Fibroblast of skin of abdomen (primary cell): ENCODE measurements around the gene KIF19.

Experiments
- DNase-seq: peaks from one replicate; pipeline ENCODE4 v3.0.0-alpha.2; 2013

The KIF19 gene

DNA sequence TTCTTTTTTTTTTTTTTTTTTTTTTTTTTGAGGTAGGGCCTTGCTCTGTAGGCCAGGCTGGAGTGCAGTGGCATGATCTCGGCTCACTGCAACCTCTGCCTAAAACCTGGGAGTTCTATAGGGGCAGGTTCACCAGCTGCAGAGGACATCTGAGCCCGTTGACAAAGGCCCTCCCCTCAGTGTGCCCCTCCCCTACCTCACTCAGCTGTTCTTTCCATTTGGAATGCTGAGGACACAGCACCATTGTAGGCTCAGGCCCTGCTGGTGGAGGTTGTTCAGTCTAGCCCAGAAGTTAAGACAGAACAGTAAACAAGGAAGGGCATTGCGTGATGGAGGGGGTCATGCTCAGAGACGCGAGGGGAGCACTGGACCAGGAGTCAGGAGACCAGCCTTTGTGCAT lies 21.8 kb upstream of the KIF19 start:
- DNase-seq = no peak

DNA sequence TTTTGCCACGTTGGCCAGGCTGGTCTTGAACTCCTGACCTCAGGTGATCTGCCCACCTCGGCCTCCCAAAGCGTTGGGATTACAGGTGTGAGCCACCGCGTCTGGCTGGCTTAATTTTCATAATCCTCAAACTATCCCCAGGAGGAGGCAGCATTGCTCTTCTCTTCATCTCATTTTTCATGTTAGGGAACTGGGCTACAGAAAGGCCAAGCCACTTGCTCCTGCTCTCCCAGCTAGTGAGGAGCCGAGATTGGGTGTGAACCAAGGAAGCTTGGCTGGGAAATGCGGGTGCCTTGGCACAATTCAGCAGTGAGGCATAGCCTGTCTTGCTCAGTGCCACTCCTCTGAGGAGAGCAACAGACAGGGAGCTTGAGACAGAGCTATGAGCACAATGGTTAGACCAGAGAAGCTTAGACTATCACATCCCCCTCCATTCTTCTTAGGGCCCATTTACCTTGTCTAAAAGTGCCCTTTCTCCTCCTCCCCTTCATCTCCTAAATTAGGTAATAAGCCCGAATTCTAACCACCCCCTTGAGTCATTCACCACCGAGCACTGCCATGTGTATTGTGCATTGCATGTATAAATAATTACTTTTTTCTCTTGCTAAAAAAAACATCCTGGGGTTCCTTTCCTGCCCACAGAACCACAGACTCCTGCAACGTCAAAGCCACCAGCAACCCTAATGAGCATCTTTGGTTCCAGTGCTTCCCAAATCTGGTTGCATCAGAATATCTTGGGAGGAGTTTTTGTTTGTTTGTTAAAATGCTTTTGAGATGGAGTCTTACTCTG lies 20.0 kb upstream of the KIF19 start:
- no peak for DNase-seq

DNA sequence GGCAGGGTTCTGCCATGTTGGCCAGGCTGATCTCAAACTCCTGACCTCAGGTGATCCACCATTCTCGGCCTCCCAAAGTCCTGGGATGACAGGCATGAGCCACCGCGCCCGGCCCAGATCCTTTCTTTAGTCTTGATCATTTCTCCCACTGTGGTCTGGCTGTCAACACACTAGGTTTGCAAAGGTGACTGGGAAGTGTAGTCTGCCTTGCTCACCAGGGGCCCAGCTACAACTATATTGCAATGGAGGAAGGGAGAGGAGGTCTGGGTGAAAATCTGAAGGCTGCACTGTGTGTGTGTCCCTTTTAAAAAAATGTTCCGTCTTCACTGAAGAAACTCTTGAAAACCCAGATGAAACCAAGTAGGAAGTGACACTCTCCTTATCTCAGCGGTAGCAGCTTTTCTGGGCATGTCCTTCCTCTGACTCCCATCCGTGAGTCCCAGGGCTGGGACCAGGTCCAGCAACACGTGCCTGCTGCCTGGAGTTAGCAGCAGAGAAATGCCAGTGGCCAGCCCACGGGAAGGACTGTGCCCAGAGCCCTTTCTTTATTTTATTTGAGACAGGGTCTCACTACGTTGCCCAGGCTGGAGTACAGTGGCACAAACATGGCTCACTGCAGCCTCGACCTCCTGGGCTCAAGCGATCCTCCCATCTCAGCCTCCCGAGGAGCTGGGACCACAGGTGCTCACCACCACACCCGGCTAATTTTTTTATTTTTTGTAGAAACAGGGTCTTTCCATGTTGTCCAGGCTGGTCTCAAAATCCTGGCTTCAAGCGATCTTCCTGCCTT lies 17.8 kb upstream of the KIF19 start:
- DNase-seq = no peak

DNA sequence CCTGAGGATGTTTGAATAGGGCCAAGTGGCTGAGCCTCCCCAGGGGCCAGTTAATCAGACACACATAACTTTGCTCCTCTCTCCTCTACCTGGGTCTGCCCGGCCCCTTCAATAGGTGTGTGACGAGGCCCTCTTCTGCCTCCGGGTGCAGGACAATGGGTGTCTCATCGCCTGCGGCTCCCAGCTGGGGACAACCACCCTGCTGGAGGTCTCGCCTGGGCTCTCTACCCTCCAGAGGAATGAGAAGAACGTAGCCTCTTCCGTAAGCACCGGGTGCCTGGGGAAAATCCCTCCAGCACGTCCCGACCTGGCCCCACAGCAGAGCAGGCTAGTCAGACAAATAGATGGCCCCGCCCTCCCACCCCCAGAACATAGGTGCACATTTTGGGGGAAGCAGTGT lies 16.1 kb upstream of the KIF19 start:
- no peak for DNase-seq

- DNase-seq = no peak
These were observed 11.1 kb upstream of the KIF19 start for GRCh38 chr17:74314877-74315276.

DNA sequence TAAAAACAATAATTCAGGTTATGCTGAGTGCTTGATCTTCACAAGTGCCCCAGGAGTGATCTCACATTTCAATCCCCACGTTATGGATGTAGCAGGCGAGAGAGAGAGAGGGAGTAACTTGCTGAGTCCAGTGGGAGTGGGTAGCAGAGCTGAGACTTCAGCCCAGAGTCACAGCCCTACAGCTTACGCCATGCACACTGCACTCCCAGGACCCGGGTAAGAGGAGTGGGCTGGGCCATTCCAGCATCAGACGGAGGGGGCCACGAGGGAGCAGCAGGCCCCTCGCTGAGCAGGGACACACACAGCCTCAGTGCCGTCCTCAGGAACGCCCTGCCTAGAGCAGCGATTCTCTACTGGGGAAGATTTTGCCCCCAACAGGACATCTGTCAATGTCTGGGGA lies 9.8 kb upstream of the KIF19 start:
- no peak for DNase-seq

DNA sequence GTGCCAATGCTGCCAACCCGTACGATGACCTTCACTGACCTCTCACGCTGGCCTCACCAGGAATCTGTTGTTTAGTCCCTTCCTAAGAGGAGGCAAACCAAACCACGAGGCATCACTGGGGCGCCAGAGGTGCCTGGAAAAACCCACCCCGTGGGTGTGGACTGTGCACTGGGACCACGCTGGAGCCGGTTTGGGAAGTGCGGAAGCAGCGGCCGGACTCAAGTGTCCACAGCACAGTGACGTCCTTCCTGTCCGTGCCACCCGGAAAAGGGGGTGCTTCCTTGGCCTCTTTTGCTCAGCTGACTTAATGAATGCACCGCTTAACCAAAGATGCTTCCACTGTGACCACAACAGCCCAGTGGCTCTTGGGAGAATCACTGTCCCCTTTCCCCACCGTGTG lies 9.0 kb upstream of the KIF19 start:
- DNase-seq = no peak

GRCh38 chr17:74318391-74318790 lies 7.6 kb upstream of the KIF19 start:
- no peak for DNase-seq

- DNase-seq = no peak
These were observed 1.5 kb upstream of the KIF19 start for GRCh38 chr17:74324521-74324920.

DNA sequence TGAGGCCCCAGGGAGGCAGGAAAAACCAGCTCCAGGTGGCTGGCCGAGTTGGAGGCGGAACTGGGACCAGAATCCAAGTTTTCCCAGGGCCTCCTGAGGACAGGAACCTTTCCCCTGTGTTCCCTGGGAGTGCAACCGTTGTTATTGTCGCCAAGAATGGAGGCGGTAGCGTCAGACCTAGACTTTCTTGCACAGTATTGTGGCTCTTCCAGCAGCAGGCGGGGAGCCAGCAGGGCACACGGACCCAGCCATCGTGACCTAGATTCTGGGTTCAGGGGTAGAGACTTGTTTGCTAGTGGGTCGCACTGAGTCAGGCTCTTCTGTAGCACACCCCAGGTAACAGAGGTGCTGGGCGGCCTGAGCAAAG lies 667 bp upstream of the KIF19 start:
- DNase-seq = no peak

DNA sequence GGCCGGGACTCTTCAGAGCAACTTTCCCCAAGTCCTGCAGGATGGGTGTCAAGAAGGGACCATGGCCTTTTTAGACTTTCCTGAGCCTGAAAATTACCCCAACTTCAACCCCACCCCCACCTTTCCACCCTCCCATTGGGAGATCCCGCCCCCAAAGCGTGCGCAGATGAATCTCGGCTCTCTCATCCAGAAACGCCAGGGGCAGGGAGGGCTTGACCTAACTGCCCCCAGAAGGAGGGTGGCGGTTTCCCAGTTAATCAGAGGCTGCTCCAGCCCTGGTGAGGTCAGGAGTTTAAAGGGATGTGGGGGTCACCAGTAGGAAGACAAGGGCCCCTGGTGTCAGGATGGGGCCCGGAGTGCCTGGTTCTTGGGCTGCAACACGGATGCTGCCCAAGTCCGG lies 480 bp downstream of the KIF19 start:
- DNase-seq = no peak

- DNase-seq = no peak
These were observed 2.5 kb downstream of the KIF19 start for GRCh38 chr17:74328487-74328886.

- DNase-seq = no peak
These were observed 3.4 kb downstream of the KIF19 start for GRCh38 chr17:74329378-74329777.

GRCh38 chr17:74330446-74330845 lies 4.4 kb downstream of the KIF19 start:
- DNase-seq = no peak

DNA sequence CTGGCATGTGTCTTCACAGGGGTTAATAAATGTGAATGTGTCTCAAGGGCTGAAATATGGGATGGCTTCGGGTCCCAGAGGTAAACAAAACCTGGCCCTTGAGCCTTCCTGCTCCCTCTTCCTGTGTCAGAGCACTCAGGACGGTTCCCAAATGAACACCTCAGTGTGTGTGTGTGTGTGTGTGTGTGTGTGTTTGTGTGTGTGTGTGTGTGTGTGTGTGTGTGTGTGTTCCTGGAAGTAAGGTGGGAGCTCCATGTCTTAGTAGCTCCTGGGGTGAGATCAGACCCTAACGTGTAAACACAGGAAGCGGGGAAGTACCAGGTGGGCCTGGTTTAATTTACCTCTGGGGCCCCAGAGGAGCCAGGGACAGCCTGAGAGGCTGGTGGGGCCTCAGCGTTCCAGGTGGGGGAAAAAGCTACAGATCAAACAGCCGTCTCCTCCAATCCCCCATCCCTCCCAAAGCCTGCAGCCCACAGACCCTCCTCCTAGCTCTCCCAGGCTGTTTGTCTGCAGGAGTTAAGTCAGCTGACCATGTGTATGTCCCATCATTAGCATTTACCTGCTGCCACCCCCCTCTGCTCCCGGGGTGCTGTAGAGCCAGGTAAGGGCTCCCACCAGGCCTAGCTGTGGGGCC lies 6.1 kb downstream of the KIF19 start:
- DNase-seq = no peak

- DNase-seq = no peak
These were observed 6.8 kb downstream of the KIF19 start for GRCh38 chr17:74332763-74333283.

DNA sequence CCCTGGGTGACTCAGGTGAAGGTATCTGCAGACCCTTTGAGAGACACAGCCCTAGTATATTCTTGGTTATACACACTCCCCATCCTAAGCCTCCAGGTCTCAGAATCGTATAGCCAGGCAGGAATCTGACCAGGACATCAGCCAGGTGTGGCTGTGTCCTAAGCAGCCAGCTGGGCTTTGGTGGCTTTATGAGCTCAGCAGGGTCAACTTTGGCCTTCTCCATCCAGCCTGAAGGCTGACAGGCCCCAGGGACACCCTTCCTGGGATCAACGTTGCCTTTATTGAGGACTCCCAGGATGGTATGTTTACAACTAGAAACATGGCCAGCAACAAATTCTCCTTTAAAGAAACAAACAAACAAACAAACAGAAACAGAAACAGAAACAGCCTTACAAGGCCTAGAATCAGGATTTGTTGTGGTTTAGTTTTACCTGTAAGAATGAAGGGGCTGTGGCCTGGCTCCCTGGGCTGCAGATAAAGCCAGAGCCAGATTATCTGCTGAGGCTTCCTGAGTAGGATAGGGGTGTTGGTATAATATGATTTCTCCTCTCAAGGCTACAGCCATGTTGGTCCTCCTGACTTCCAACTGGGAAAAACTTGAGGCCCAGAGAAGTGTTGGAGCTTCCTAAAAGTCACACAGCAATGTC lies 8.5 kb downstream of the KIF19 start:
- DNase-seq = no peak

GRCh38 chr17:74335529-74336062 lies 9.6 kb downstream of the KIF19 start:
- no peak for DNase-seq

GRCh38 chr17:74336307-74336706 lies 10.3 kb downstream of the KIF19 start:
- no peak for DNase-seq

GRCh38 chr17:74337834-74338500 lies 11.9 kb downstream of the KIF19 start:
- DNase-seq = no peak

GRCh38 chr17:74339537-74340195 lies 13.6 kb downstream of the KIF19 start:
- DNase-seq = no peak
